Activated CD8-positive, alpha-beta memory T cell treated with anti-CD3 and anti-CD28 coated beads, Interleukin-2, amount 10 ng/mL, durations not matched to agents 7 days and 5 days (primary cell): ENCODE results near the gene EMCN. TPM values are rescaled to one million over a fixed set of nuclear protein-coding genes. Genes with fewer than 3 reads are reported as not detected.

Source experiments
- ATAC-seq: fragments of 150-1000 bp; cut with Tn5 transposase; one replicate; pipeline ENCODE4 v1.10.0; 2021; ENCODE audit warnings: moderate library complexity
- CTCF ChIA-PET: fragments of 350-600 bp; sonication (Branson Sonifier 250); formaldehyde crosslinking; loops from one replicate; lab custom pipeline; 2021; ENCODE audit warnings: antibody characterized with exemption; lab: Charles Lee
- DNase-seq: peaks from one replicate; pipeline ENCODE4 v3.0.0-alpha.2; 2020
- H3K27ac Mint-ChIP-seq: one replicate; pipeline ENCODE4 v1.8.0; 2021; ENCODE audit warnings: mild to moderate bottlenecking, mixed read lengths
- H3K27me3 Mint-ChIP-seq: one replicate; pipeline ENCODE4 v1.8.0; 2021; ENCODE audit warnings: mixed read lengths
- H3K36me3 Mint-ChIP-seq: one replicate; pipeline ENCODE4 v1.8.0; 2021; ENCODE audit warnings: mild to moderate bottlenecking, mixed read lengths
- H3K4me1 Mint-ChIP-seq: one replicate; pipeline ENCODE4 v1.8.0; 2021; ENCODE audit warnings: mixed read lengths
- H3K4me3 Mint-ChIP-seq: one replicate; pipeline ENCODE4 v1.8.0; 2021; ENCODE audit warnings: mild to moderate bottlenecking, moderate library complexity, mixed read lengths
- H3K9me3 Mint-ChIP-seq: one replicate; pipeline ENCODE4 v1.8.0; 2022; ENCODE audit warnings: low read depth, mixed read lengths
- total RNA-seq, 2 experiments: library from RNA; stranded (reverse); gene quantifications; one replicate each; pipeline ENCODE4 v1.2.3, GENCODE V29; 2021

The EMCN gene
- total RNA-seq, 2 experiments from 2014 or later = not detected

GRCh38 chr4:100466501-100466900, 51.3 kb downstream of the EMCN start:
- CTCF ChIA-PET = no interaction called here
- Mint-ChIP-seq H3K36me3 (no peaks in the 10 kb centered on the region), H3K4me1 (no peaks in the 10 kb centered on the region), H3K9me3 (peaks cover 2% of the 10 kb centered on the region), H3K4me3 (no peak overlapping the region), H3K27ac (no peak overlapping the region), H3K27me3 (peaks cover 3% of the 10 kb centered on the region)
- no peak for ATAC-seq
- no peak for DNase-seq

- H3K9me3 Mint-ChIP-seq = peaks cover 2% of the 10 kb centered on the region
- CTCF ChIA-PET = no interaction called here
- H3K4me3 Mint-ChIP-seq = no peak overlapping the region
- DNase-seq = no peak
- H3K27me3 Mint-ChIP-seq = peaks cover 3% of the 10 kb centered on the region
- H3K27ac Mint-ChIP-seq = no peak overlapping the region
- H3K4me1 Mint-ChIP-seq = peaks cover 9% of the 10 kb centered on the region
- H3K36me3 Mint-ChIP-seq = no peaks in the 10 kb centered on the region
- no peak for ATAC-seq
Measured at GRCh38 chr4:100461807-100462605, 55.8 kb downstream of the EMCN start.

- CTCF ChIA-PET = no interaction called here
- DNase-seq (no peak), ATAC-seq (no peak)
- Mint-ChIP-seq H3K4me1 (no peaks in the 10 kb centered on the region), H3K27ac (no peak overlapping the region), H3K9me3 (no peaks in the 10 kb centered on the region), H3K27me3 (peaks cover 7% of the 10 kb centered on the region), H3K36me3 (no peaks in the 10 kb centered on the region), H3K4me3 (no peak overlapping the region)
Measured at GRCh38 chr4:100450449-100450848, 67.4 kb downstream of the EMCN start.

- CTCF ChIA-PET = no interaction called here
- no peaks in the 10 kb centered on the region for H3K9me3 Mint-ChIP-seq
- ATAC-seq (no peak), DNase-seq (no peak)
- H3K4me1 Mint-ChIP-seq = no peaks in the 10 kb centered on the region
- peaks cover 1% of the 10 kb centered on the region for H3K36me3 Mint-ChIP-seq
- H3K4me3 Mint-ChIP-seq = no peak overlapping the region
- H3K27me3 Mint-ChIP-seq = no peaks in the 10 kb centered on the region
- H3K27ac Mint-ChIP-seq = no peak overlapping the region
Measured at GRCh38 chr4:100431416-100431815, 86.4 kb downstream of the EMCN start.

- H3K9me3 Mint-ChIP-seq = no peaks in the 10 kb centered on the region
- ATAC-seq = no peak
- CTCF ChIA-PET = no interaction called here
Measured at GRCh38 chr4:100430451-100430850, 87.4 kb downstream of the EMCN start.

GRCh38 chr4:100429616-100430015, 88.2 kb downstream of the EMCN start:
- peaks cover 1% of the 10 kb centered on the region for H3K36me3 Mint-ChIP-seq
- H3K4me3 Mint-ChIP-seq = no peak overlapping the region
- no peak overlapping the region for H3K27ac Mint-ChIP-seq
- CTCF ChIA-PET = no interaction called here
- H3K27me3 Mint-ChIP-seq = peaks cover 2% of the 10 kb centered on the region
- DNase-seq (no peak), ATAC-seq (no peak)
- no peaks in the 10 kb centered on the region for H3K9me3 Mint-ChIP-seq
- H3K4me1 Mint-ChIP-seq = no peaks in the 10 kb centered on the region

More at GRCh38 chr4:100430451-100430850, 87.4 kb downstream of the EMCN start:
- Mint-ChIP-seq H3K4me3 (no peak overlapping the region), H3K27ac (no peak overlapping the region), H3K27me3 (no peaks in the 10 kb centered on the region), H3K4me1 (no peaks in the 10 kb centered on the region), H3K36me3 (peaks cover 1% of the 10 kb centered on the region)
- no peak for DNase-seq

GRCh38 chr4:100428051-100428450, 89.8 kb downstream of the EMCN start:
- no peak for ATAC-seq
- peaks cover under 1% of the 10 kb centered on the region for H3K36me3 Mint-ChIP-seq
- no peak overlapping the region for H3K4me3 Mint-ChIP-seq

GRCh38 chr4:100424376-100424775, 93.4 kb downstream of the EMCN start:
- Mint-ChIP-seq H3K9me3 (no peaks in the 10 kb centered on the region), H3K27ac (no peak overlapping the region), H3K4me3 (no peak overlapping the region), H3K4me1 (no peaks in the 10 kb centered on the region), H3K27me3 (peaks cover 13% of the 10 kb centered on the region), H3K36me3 (no peaks in the 10 kb centered on the region)
- CTCF ChIA-PET = interaction anchor here (0.9 kb wide), 1 partner anchor 123 kb away, joined by 3 read pairs; no protein-coding TSS in a partner anchor
- ATAC-seq = no peak
- no peak for DNase-seq

More at GRCh38 chr4:100428051-100428450, 89.8 kb downstream of the EMCN start:
- Mint-ChIP-seq H3K4me1 (no peaks in the 10 kb centered on the region), H3K9me3 (no peaks in the 10 kb centered on the region), H3K27me3 (peaks cover 8% of the 10 kb centered on the region), H3K27ac (no peak overlapping the region)
- DNase-seq = no peak
- CTCF ChIA-PET = no interaction called here

- peaks cover 17% of the 10 kb centered on the region for H3K27me3 Mint-ChIP-seq
- no peaks in the 10 kb centered on the region for H3K36me3 Mint-ChIP-seq
- H3K9me3 Mint-ChIP-seq = no peaks in the 10 kb centered on the region
- no peaks in the 10 kb centered on the region for H3K4me1 Mint-ChIP-seq
- H3K4me3 Mint-ChIP-seq = no peak overlapping the region
- CTCF ChIA-PET = no interaction called here
- no peak for ATAC-seq
- H3K27ac Mint-ChIP-seq = no peak overlapping the region
- no peak for DNase-seq
Measured at GRCh38 chr4:100422894-100423293, 94.9 kb downstream of the EMCN start.

- Mint-ChIP-seq H3K4me1 (no peaks in the 10 kb centered on the region), H3K27me3 (peaks cover 17% of the 10 kb centered on the region), H3K36me3 (no peaks in the 10 kb centered on the region), H3K4me3 (no peak overlapping the region), H3K9me3 (no peaks in the 10 kb centered on the region), H3K27ac (no peak overlapping the region)
- no peak for ATAC-seq
- no peak for DNase-seq
- CTCF ChIA-PET = no interaction called here
Measured at GRCh38 chr4:100421361-100421978, 96.4 kb downstream of the EMCN start.

GRCh38 chr4:100420571-100420970, 97.3 kb downstream of the EMCN start:
- H3K4me3 Mint-ChIP-seq = no peak overlapping the region
- no peaks in the 10 kb centered on the region for H3K4me1 Mint-ChIP-seq
- peaks cover 17% of the 10 kb centered on the region for H3K27me3 Mint-ChIP-seq
- ATAC-seq = no peak
- no peak for DNase-seq
- H3K9me3 Mint-ChIP-seq = no peaks in the 10 kb centered on the region
- CTCF ChIA-PET = no interaction called here
- no peaks in the 10 kb centered on the region for H3K36me3 Mint-ChIP-seq
- H3K27ac Mint-ChIP-seq = no peak overlapping the region

- CTCF ChIA-PET = no interaction called here
- Mint-ChIP-seq H3K9me3 (no peaks in the 10 kb centered on the region), H3K4me3 (no peak overlapping the region), H3K36me3 (no peaks in the 10 kb centered on the region), H3K27me3 (peaks cover 8% of the 10 kb centered on the region), H3K4me1 (no peaks in the 10 kb centered on the region), H3K27ac (no peak overlapping the region)
- DNase-seq = no peak
- no peak for ATAC-seq
Measured at GRCh38 chr4:100417565-100417964, 100.3 kb downstream of the EMCN start.

GRCh38 chr4:100414016-100414790, 103.6 kb downstream of the EMCN start:
- no peak for DNase-seq

More at GRCh38 chr4:100414016-100414790, 103.6 kb downstream of the EMCN start:
- H3K4me1 Mint-ChIP-seq = no peaks in the 10 kb centered on the region
- no peak overlapping the region for H3K4me3 Mint-ChIP-seq
- H3K27ac Mint-ChIP-seq = no peak overlapping the region
- no peaks in the 10 kb centered on the region for H3K36me3 Mint-ChIP-seq
- CTCF ChIA-PET = no interaction called here
- H3K9me3 Mint-ChIP-seq = no peaks in the 10 kb centered on the region
- ATAC-seq = no peak
- peaks cover 9% of the 10 kb centered on the region for H3K27me3 Mint-ChIP-seq
